Rectal smooth muscle tissue (tissue), 1 donor: Measurements from ENCODE around the gene ST6GAL2.

ENCODE experiments used
- H3K27ac ChIP-seq: one replicate; pipeline ENCODE4 v1.7.0; 2013; ENCODE audit warnings: low read depth, low read length, inconsistent platforms
- H3K27me3 ChIP-seq: one replicate; pipeline ENCODE4 v1.7.0; 2013; ENCODE audit warnings: low read length; ENCODE audit not compliant: control insufficient read depth, insufficient read depth
- H3K36me3 ChIP-seq: one replicate; pipeline ENCODE4 v1.7.0; 2013; ENCODE audit warnings: low read length; ENCODE audit not compliant: control insufficient read depth, insufficient read depth
- H3K4me1 ChIP-seq: one replicate; pipeline ENCODE4 v1.7.0; 2013; ENCODE audit warnings: low read length; ENCODE audit not compliant: control insufficient read depth, insufficient read depth
- H3K4me3 ChIP-seq: one replicate; pipeline ENCODE4 v1.7.0; 2013; ENCODE audit warnings: low read length
- H3K9ac ChIP-seq: one replicate; pipeline ENCODE4 v1.7.0; 2013; ENCODE audit warnings: low read length

Gene ST6GAL2

DNA sequence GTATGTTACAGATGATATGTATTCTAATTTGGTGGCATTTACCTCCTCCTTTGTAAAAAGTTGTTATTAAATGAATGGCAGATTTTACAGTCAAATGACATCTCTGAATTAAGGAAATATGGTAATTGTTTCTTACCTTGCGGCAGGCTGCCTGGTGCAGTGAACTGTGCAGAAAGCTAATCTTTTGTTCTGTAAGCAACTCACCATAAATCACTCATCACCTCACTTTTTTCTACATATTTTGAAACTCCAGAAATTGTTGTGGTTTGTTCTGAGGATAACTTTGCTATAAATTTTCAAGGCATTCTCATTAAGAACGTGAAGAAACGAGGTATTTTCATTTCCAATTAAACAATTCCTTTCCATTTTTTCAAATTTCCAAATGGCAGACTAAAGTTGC lies 52.7 kb downstream of the ST6GAL2 start:
- no peaks in the 10 kb centered on the region for H3K4me1 ChIP-seq
- H3K27me3 ChIP-seq: no peaks in the 10 kb centered on the region
- no peak overlapping the region for H3K9ac ChIP-seq
- H3K36me3 ChIP-seq: peaks cover 2% of the 10 kb centered on the region
- no peak overlapping the region for H3K27ac ChIP-seq
- H3K4me3 ChIP-seq: no peak overlapping the region

DNA sequence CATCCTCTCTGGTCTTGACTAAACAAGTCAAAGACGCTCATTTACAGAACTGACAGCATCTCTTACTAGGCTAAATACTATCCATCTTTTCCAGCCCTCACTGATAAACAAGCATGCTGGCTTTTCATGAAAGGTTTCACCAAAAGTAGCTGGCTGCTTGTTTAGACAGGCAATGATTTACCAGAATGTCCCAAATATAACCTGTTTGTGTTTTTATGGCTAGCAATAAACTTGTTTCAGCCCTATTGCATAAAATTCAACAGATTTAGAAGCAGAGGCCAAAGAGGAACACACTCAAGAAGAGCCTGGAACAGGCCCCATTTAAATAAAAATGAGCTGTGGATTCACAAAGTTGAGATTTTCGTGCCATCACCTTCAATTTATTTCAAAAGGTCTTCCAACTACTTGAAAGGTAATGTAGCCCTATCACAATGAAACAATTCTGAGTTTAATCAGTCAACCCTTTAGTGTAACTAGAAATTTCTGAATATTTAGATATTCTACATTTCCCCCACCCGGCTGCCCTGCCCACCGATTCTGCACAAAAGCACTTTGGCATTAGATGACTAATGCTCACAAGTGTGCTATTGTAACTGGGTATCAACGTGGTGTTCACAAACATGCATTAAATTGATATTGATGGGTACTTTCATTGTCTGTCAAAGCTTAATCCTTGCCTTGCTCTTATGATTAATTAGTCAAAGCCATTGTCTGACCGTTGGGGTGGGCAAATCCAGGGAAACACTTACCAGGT lies 54.0 kb downstream of the ST6GAL2 start:
- H3K27ac ChIP-seq: no peak overlapping the region

GRCh38 chr2:106831241-106831640 lies 54.7 kb downstream of the ST6GAL2 start:
- H3K4me3 ChIP-seq: no peak overlapping the region
- no peaks in the 10 kb centered on the region for H3K27me3 ChIP-seq
- H3K36me3 ChIP-seq: peaks cover 2% of the 10 kb centered on the region
- H3K4me1 ChIP-seq: no peaks in the 10 kb centered on the region
- no peak overlapping the region for H3K9ac ChIP-seq
- H3K27ac ChIP-seq: no peak overlapping the region

More for the DNA sequence above, 54.0 kb downstream of the ST6GAL2 start:
- Histone ChIP-seq H3K9ac (no peak overlapping the region), H3K36me3 (peaks cover 2% of the 10 kb centered on the region), H3K27me3 (no peaks in the 10 kb centered on the region), H3K4me3 (no peak overlapping the region), H3K4me1 (no peaks in the 10 kb centered on the region)

GRCh38 chr2:106830191-106830590 lies 55.8 kb downstream of the ST6GAL2 start:
- no peak overlapping the region for H3K4me3 ChIP-seq
- peaks cover 2% of the 10 kb centered on the region for H3K36me3 ChIP-seq
- no peaks in the 10 kb centered on the region for H3K27me3 ChIP-seq
- no peak overlapping the region for H3K9ac ChIP-seq
- no peak overlapping the region for H3K27ac ChIP-seq
- no peaks in the 10 kb centered on the region for H3K4me1 ChIP-seq

DNA sequence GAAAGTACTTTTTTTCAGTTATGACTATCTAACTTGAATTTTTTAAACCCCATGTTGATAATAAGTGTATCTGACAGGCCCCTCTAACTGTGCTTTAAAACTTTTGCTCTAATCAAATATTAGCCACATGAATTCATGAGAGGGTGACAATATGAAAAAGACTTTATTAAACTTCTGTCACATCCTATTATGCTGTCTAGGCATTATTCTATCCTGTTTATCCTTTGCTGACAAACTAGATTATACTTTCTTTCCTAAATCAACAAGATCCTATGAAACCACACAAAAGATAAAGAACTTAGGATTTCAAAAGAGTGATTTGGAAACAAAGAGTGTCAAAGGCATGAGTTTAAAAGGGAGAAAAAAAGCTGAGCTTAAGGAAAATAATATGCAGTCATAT lies 57.8 kb downstream of the ST6GAL2 start:
- H3K36me3 ChIP-seq: peaks cover 2% of the 10 kb centered on the region
- no peaks in the 10 kb centered on the region for H3K27me3 ChIP-seq
- H3K9ac ChIP-seq: no peak overlapping the region
- no peak overlapping the region for H3K27ac ChIP-seq
- H3K4me1 ChIP-seq: no peaks in the 10 kb centered on the region
- H3K4me3 ChIP-seq: no peak overlapping the region

DNA sequence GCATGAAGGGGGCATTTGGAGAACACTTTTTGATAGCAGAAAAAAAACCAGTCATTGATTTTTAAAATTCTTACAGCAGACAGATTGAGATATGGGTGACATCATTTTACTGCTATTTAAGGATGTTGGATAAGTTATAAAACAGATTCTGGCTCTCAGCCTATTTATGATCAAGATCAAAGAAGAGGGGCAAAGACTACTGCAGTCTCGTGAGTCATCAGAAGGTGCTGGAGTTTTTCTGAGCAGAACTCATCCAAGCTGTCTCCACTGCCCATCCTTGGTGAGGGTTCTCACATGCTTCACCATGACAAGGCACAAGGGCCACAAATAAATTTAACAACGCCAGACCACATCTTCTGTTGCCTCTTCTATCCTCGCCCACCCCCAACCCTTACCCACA lies 58.8 kb downstream of the ST6GAL2 start:
- Histone ChIP-seq H3K4me3 (no peak overlapping the region), H3K4me1 (no peaks in the 10 kb centered on the region)

DNA sequence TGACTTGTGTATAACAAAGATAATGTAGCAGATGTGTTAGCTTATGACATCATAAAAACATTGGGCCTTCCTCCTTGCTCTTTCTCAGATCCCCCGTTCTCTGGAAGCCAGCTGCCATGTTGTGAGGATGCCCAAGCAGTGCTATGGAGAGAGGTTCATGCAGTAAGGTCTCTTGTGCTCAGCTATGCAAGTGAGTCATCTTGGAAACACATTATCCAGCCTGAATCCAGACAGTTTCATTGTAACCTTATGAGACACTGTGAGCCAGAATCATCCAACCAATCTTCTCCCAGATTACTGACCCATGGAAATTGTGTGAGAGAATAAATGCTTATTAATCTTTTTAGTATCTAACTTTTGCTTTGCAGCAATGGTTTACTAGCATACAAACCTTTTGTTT lies 60.8 kb downstream of the ST6GAL2 start:
- H3K27me3 ChIP-seq: no peaks in the 10 kb centered on the region
- no peaks in the 10 kb centered on the region for H3K4me1 ChIP-seq
- no peak overlapping the region for H3K9ac ChIP-seq
- no peak overlapping the region for H3K4me3 ChIP-seq
- H3K27ac ChIP-seq: no peak overlapping the region
- H3K36me3 ChIP-seq: no peaks in the 10 kb centered on the region

More for the DNA sequence above, 58.8 kb downstream of the ST6GAL2 start:
- Histone ChIP-seq H3K9ac (no peak overlapping the region), H3K27ac (no peak overlapping the region), H3K27me3 (no peaks in the 10 kb centered on the region), H3K36me3 (peaks cover 2% of the 10 kb centered on the region)

- no peak overlapping the region for H3K27ac ChIP-seq
- no peaks in the 10 kb centered on the region for H3K4me1 ChIP-seq
- no peaks in the 10 kb centered on the region for H3K36me3 ChIP-seq
- no peaks in the 10 kb centered on the region for H3K27me3 ChIP-seq
- H3K9ac ChIP-seq: no peak overlapping the region
- no peak overlapping the region for H3K4me3 ChIP-seq
Measured at GRCh38 chr2:106816974-106817373, 69.0 kb downstream of the ST6GAL2 start.

- Histone ChIP-seq H3K36me3 (no peaks in the 10 kb centered on the region), H3K4me1 (no peaks in the 10 kb centered on the region), H3K9ac (no peak overlapping the region), H3K27ac (no peak overlapping the region), H3K27me3 (no peaks in the 10 kb centered on the region), H3K4me3 (no peak overlapping the region)
Measured at GRCh38 chr2:106812841-106813240, 73.1 kb downstream of the ST6GAL2 start.

- no peak overlapping the region for H3K9ac ChIP-seq
- H3K4me1 ChIP-seq: no peaks in the 10 kb centered on the region
- H3K4me3 ChIP-seq: no peak overlapping the region
- H3K27ac ChIP-seq: no peak overlapping the region
- H3K27me3 ChIP-seq: no peaks in the 10 kb centered on the region
- H3K36me3 ChIP-seq: no peaks in the 10 kb centered on the region
Measured at GRCh38 chr2:106812383-106812782, 73.6 kb downstream of the ST6GAL2 start.

- Histone ChIP-seq H3K4me1 (no peaks in the 10 kb centered on the region), H3K27ac (no peak overlapping the region), H3K27me3 (no peaks in the 10 kb centered on the region), H3K4me3 (no peak overlapping the region), H3K9ac (no peak overlapping the region), H3K36me3 (no peaks in the 10 kb centered on the region)
Measured at GRCh38 chr2:106805716-106806115, 80.3 kb downstream of the ST6GAL2 start.

- no peak overlapping the region for H3K9ac ChIP-seq
- H3K4me3 ChIP-seq: no peak overlapping the region
- no peaks in the 10 kb centered on the region for H3K27me3 ChIP-seq
- no peak overlapping the region for H3K27ac ChIP-seq
- no peaks in the 10 kb centered on the region for H3K36me3 ChIP-seq
- H3K4me1 ChIP-seq: no peaks in the 10 kb centered on the region
Measured at GRCh38 chr2:106804161-106804560, 81.8 kb downstream of the ST6GAL2 start.

GRCh38 chr2:106800976-106801655 lies 84.9 kb downstream of the ST6GAL2 start:
- H3K4me3 ChIP-seq: no peak overlapping the region
- no peak overlapping the region for H3K9ac ChIP-seq
- H3K27me3 ChIP-seq: no peaks in the 10 kb centered on the region
- no peaks in the 10 kb centered on the region for H3K4me1 ChIP-seq
- H3K27ac ChIP-seq: no peak overlapping the region
- H3K36me3 ChIP-seq: no peaks in the 10 kb centered on the region
